HCT116 (cell line): ENCODE measurements around the gene SLC8A1. TPM values are rescaled to one million over a fixed set of nuclear protein-coding genes. Genes with fewer than 3 reads are reported as not detected.

ENCODE experiments used
- ATAC-seq: fragments of 200-7000 bp; cut with Tn5 transposase; 2 replicates; pipeline ENCODE4 v1.9.1; 2020; ENCODE audit warnings: mild to moderate bottlenecking, moderate library complexity
- BruUV-seq: library from RNA; stranded (reverse); fragments of 400-500 nt; replicated peaks from 2 replicates; lab custom pipeline; 2021; lab: Mats Ljungman, UMichigan
- CTCF ChIA-PET: fragments of 300-600 bp; sonication (Branson Sonifier 250); formaldehyde crosslinking; loops from one replicate; lab custom pipeline; 2021; ENCODE audit warnings: antibody characterized with exemption; lab: Charles Lee
- POLR2A ChIA-PET: fragments of 300-600, 350-600 bp; sonication (Branson Sonifier 250); formaldehyde crosslinking; loops from one replicate; lab custom pipeline; 2021; ENCODE audit warnings: antibody characterized with exemption; lab: Charles Lee
- RAD21 ChIA-PET, 2 experiments: fragments of 300-600 bp; sonication (Branson Sonifier 250); formaldehyde crosslinking; loops; one replicate each; lab custom pipeline; 2023; ENCODE audit warnings: low total read pairs in 2 of 2; ENCODE audit not compliant: uncharacterized antibody in 2 of 2, unreplicated experiment in 2 of 2, low non-redundant PET in 1 of 2; lab: Charles Lee
- DNase-seq: peaks from one replicate; pipeline ENCODE4 v3.0.0-alpha.2; 2010; ENCODE audit warnings: low read depth, low spot score
- H2AFZ ChIP-seq: fragments of 200-600 bp; shearing (Covaris generic), sonication (generic); 2 replicates; pipeline ENCODE4 v1.6.1; 2017; ENCODE audit warnings: low read depth, mixed run types, mixed read lengths, antibody characterized with exemption, low read length; ENCODE audit not compliant: poor library complexity, severe bottlenecking
- H3K27ac ChIP-seq: 2 replicates; pipeline ENCODE4 v1.5.1; 2012; ENCODE audit warnings: low read depth, low read length
- H3K27me3 ChIP-seq: fragments of 200-600 bp; sonication (generic); 2 replicates; pipeline ENCODE4 v1.6.1; 2016; ENCODE audit warnings: mixed run types, low read length, mixed read lengths; ENCODE audit not compliant: insufficient read depth
- H3K36me3 ChIP-seq, 2 experiments: fragments of 200-500 bp in 1 of 2; fragments of 200-600 bp in 1 of 2; sonication (Bioruptor generic) in 1 of 2; sonication (generic) in 1 of 2; 2 replicates each; pipeline versions ENCODE4 v1.5.1 to v1.6.1; 2014 to 2016; ENCODE audit warnings: low read length in 2 of 2, inconsistent platforms in 1 of 2, mixed read lengths in 1 of 2, mixed run types in 1 of 2; ENCODE audit not compliant: insufficient read depth in 2 of 2, control insufficient read depth in 1 of 2
- H3K4me1 ChIP-seq, 2 experiments: fragments of 200-600 bp in 1 of 2; sonication (generic) in 1 of 2; 2 replicates each; pipeline versions ENCODE4 v1.5.1 to v1.6.1; 2012 to 2017; ENCODE audit warnings: low read length in 2 of 2, inconsistent platforms in 1 of 2, mild to moderate bottlenecking in 1 of 2, mixed read lengths in 1 of 2, mixed run types in 1 of 2, moderate library complexity in 1 of 2; ENCODE audit not compliant: insufficient read depth in 2 of 2, control insufficient read depth in 1 of 2
- H3K4me2 ChIP-seq: fragments of 200-600 bp; sonication (generic); 2 replicates; pipeline ENCODE4 v1.6.1; 2017; ENCODE audit warnings: mixed run types, low read length, mixed read lengths
- H3K4me3 ChIP-seq, 2 experiments: fragments of 200-600 bp in 1 of 2; sonication (generic) in 1 of 2; replicated peaks in 1 of 2; 2 replicates each; pipeline ENCODE4 v1.5.1; 2011 to 2016; ENCODE audit warnings: low read length in 2 of 2, control low read depth in 1 of 2, low read depth in 1 of 2, mild to moderate bottlenecking in 1 of 2, mixed read lengths in 1 of 2, mixed run types in 1 of 2
- H3K79me2 ChIP-seq: fragments of 200-600 bp; sonication (generic); 2 replicates; pipeline ENCODE4 v1.6.1; 2017; ENCODE audit warnings: mild to moderate bottlenecking, mixed run types, low read length, moderate library complexity, mixed read lengths; ENCODE audit not compliant: insufficient read depth
- H3K9ac ChIP-seq: fragments of 200-600 bp; sonication (generic); 2 replicates; pipeline ENCODE4 v1.6.1; 2016; ENCODE audit warnings: low read length, mixed read lengths
- H3K9me2 ChIP-seq: fragments of 200-600 bp; sonication (generic), shearing (Covaris generic); 2 replicates; pipeline ENCODE4 v1.6.1; 2017; ENCODE audit warnings: mixed run types, mild to moderate bottlenecking, moderate library complexity; ENCODE audit not compliant: insufficient read depth
- H3K9me3 ChIP-seq, 2 experiments: fragments of 200-500 bp in 1 of 2; fragments of 200-600 bp in 1 of 2; sonication (Bioruptor generic) in 1 of 2; sonication (generic) in 1 of 2; 2 replicates each; pipeline ENCODE4 v1.6.1; 2014 to 2017; ENCODE audit warnings: low read length in 2 of 2, mixed read lengths in 2 of 2, inconsistent platforms in 1 of 2, low read depth in 1 of 2, mild to moderate bottlenecking in 1 of 2, mixed run types in 1 of 2, moderate library complexity in 1 of 2; ENCODE audit not compliant: control insufficient read depth in 1 of 2, insufficient read depth in 1 of 2
- H4K20me1 ChIP-seq: fragments of 200-600 bp; sonication (generic), shearing (Covaris generic); 2 replicates; pipeline ENCODE4 v1.6.1; 2017; ENCODE audit warnings: mixed run types, mild to moderate bottlenecking, moderate library complexity; ENCODE audit not compliant: insufficient read depth
- CEBPB ChIP-seq: IDR thresholded peaks from 2 replicates; pipeline ENCODE4 v1.6.1; 2012; ENCODE audit warnings: low read depth
- CTCF ChIP-seq, 3 experiments: fragments of 200-600 bp in 1 of 3; sonication (generic) in 1 of 3; IDR thresholded peaks in 2 of 3; conservative IDR thresholded peaks in 1 of 3; 2 replicates each; pipeline ENCODE4 v1.5.1; 2012 to 2017; ENCODE audit warnings: low read depth in 2 of 3, low read length in 2 of 3, antibody characterized with exemption in 1 of 3, borderline replicate concordance in 1 of 3, control low read depth in 1 of 3, mild to moderate bottlenecking in 1 of 3, mixed read lengths in 1 of 3, mixed run types in 1 of 3, moderate library complexity in 1 of 3; ENCODE audit not compliant: insufficient read depth in 1 of 3
- EGR1 ChIP-seq: IDR thresholded peaks from 2 replicates; pipeline ENCODE4 v1.6.1; 2012; ENCODE audit warnings: low read depth
- TCF7L2 ChIP-seq: IDR thresholded peaks from 2 replicates; pipeline ENCODE4 v1.7.0; 2011; ENCODE audit warnings: borderline replicate concordance, inconsistent platforms; ENCODE audit not compliant: insufficient read depth, insufficient read length; ENCODE audit errors: extremely low read depth
- ZBTB33 ChIP-seq: IDR thresholded peaks from 2 replicates; pipeline ENCODE4 v1.6.1; 2011; ENCODE audit warnings: mild to moderate bottlenecking, low read length, moderate library complexity; ENCODE audit not compliant: insufficient replicate concordance; ENCODE audit errors: extremely low read depth
- intact Hi-C: fragments of 100-400 bp; cut with micrococcal nuclease; formaldehyde crosslinking; loops from 2 replicates; pipeline ENCODE4 v1.10.0; 2022
- total RNA-seq: library from RNA; stranded (reverse); gene quantifications from one replicate; pipeline ENCODE4 v1.2.1, GENCODE V29; 2021; ENCODE audit not compliant: unreplicated experiment

The SLC8A1 gene
- total RNA-seq, 1 experiment from 2014 or later = 0.07 TPM

- TF ChIP-seq TCF7L2 (no peak), CEBPB (no peak), CTCF (IDR thresholded peaks at IDR 0.05 in 2 of 3, conservative IDR thresholded peaks at IDR 0.05 in 1 of 3; ENCODE audit: borderline replicate concordance in 1 of 3, insufficient read depth in 1 of 3, low read depth in 2 of 3, low read length in 2 of 3) (no peak)
Observed at GRCh38 chr2:40363631-40364030, 88.3 kb downstream of the SLC8A1 start (continued).

- Histone ChIP-seq H3K9ac (no peak overlapping the region), H3K9me3 (no peaks in the 10 kb centered on the region), H3K27ac (no peak overlapping the region), H3K27me3 (no peaks in the 10 kb centered on the region), H2AFZ (no peak overlapping the region), H3K4me1 (no peaks in the 10 kb centered on the region), H3K4me3 (no peak overlapping the region), H4K20me1 (no peaks in the 10 kb centered on the region), H3K79me2 (no peaks in the 10 kb centered on the region), H3K9me2 (no peaks in the 10 kb centered on the region), H3K4me2 (no peak overlapping the region), H3K36me3 (no peaks in the 10 kb centered on the region)
- DNase-seq (no peak), ATAC-seq (no peak)
- no TSS peak for BruUV-seq
- ChIA-PET RAD21 (no interaction called here), CTCF (no interaction called here), POLR2A (no interaction called here)
- TF ChIP-seq EGR1 (no peak), ZBTB33 (no peak)
- intact Hi-C loops = no loop called here
Observed at GRCh38 chr2:40363231-40363630, 88.7 kb downstream of the SLC8A1 start.
